GM18507 (cell line): ENCODE measurements around the gene RAB18.
"Not testable (repeated sequence)": the region's sequence is repeated elsewhere in the genome, so short reads cannot be mapped to it uniquely, and the experiment has no call there.

Source experiments
- DNase-seq: peaks from one replicate; pipeline ENCODE4 v3.0.0; 2011; ENCODE audit warnings: low read depth; ENCODE audit not compliant: insufficient read length; ENCODE audit errors: extremely low spot score
- FAIRE-seq: peaks from 2 replicates; lab custom pipeline; 2011; peaks lifted over from hg19 to GRCh38; lab: Jason Lieb, UNC

The RAB18 gene

GRCh38 chr10:27500886-27501285, 3.2 kb upstream of the RAB18 start:
- FAIRE-seq (no peak), DNase-seq (no peak)

DNA sequence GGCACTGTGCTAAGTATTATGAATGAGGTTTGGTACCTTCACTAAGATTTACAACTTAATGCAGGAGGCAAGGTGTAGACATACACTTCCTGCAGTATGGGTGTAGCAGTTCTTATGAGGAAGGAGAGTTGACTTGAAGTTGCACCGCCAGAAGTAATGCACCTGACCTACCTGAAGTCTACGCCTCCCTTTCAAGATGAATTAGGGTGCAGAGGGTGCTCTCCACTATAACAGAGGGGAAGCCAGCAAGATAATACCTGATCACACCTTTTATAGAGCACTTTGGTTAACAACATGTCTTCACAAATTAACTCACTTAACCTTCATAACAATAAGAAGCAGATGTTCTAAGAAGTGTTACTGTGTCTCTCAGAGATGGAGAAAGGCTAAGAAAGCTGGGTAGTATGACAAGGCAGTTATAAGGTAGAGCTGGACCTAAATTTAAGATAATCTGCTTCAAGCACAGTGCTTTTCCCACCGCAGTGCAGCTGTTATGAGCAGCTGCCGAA, 552 bp upstream of the RAB18 start:
- DNase-seq (no peak), FAIRE-seq (no peak)

- DNase-seq = no peak
- no peak for FAIRE-seq
Measured at GRCh38 chr10:27504808-27505460, 830 bp downstream of the RAB18 start.

DNA sequence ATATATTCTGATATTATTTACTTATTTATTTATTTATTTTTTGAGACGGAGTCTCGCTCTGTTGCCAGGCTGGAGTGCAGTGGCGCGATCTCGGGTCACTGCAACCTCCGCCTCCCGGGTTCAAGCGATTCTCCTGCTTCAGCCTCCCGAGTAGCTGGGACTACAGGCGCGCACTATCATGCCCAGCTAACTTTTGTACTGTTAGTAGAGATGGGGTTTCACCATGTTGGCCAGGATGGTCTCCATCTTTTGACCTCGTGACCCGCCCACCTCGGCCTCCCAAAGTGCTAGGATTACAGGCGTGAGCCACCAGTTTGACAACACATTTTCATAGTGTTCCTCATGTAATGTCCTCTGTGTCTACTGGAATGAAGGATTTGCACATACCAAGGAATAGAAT, 1.4 kb downstream of the RAB18 start:
- not testable (repeated sequence) for DNase-seq, FAIRE-seq

- FAIRE-seq (no peak), DNase-seq (no peak)
Measured at GRCh38 chr10:27506280-27506679, 2.2 kb downstream of the RAB18 start.

GRCh38 chr10:27512548-27512947, 8.4 kb downstream of the RAB18 start:
- FAIRE-seq (no peak), DNase-seq (no peak)

DNA sequence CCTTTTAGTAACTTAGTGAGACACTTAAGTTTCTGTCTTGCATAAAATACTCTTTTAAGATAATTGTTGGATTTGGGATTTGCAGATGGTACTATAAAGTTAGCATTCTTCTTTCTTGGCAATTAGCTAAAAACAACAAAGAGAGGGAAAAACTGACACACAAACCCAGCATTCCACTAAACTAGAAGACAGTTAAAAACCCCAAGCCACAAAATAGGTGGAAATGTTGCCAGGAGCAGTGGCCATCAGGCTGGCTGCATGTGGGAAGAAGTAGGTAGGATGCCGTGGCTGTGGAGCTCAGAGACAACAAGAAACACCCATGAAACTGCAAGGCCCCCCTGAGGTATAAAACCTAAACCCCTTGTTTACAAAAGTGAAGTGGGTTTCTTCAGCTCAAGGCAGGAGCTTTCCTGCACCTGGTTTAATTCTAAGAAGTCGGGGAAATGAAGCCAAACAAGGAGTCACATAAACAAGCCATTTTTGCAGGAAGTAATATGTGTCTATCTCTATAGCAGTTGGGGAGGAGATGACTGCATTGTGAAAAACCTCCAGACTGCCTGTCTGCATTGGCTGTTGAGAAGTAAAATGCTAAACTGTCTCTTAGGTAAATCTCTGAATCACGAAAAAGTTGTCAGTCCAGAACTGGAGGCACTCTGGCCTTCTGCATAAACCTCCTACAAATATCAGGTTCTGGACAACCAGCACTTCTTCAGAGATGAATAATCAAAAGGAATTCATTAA, 9.5 kb downstream of the RAB18 start:
- FAIRE-seq (no peak), DNase-seq (no peak)

GRCh38 chr10:27514243-27514642, 10.1 kb downstream of the RAB18 start:
- DNase-seq = no peak
- no peak for FAIRE-seq

GRCh38 chr10:27518261-27518660, 14.2 kb downstream of the RAB18 start:
- FAIRE-seq = no peak
- DNase-seq = no peak

GRCh38 chr10:27525819-27526218, 21.7 kb downstream of the RAB18 start:
- DNase-seq = no peak
- FAIRE-seq = no peak

- DNase-seq = no peak
- no peak for FAIRE-seq
Measured at GRCh38 chr10:27526242-27526641, 22.1 kb downstream of the RAB18 start.

DNA sequence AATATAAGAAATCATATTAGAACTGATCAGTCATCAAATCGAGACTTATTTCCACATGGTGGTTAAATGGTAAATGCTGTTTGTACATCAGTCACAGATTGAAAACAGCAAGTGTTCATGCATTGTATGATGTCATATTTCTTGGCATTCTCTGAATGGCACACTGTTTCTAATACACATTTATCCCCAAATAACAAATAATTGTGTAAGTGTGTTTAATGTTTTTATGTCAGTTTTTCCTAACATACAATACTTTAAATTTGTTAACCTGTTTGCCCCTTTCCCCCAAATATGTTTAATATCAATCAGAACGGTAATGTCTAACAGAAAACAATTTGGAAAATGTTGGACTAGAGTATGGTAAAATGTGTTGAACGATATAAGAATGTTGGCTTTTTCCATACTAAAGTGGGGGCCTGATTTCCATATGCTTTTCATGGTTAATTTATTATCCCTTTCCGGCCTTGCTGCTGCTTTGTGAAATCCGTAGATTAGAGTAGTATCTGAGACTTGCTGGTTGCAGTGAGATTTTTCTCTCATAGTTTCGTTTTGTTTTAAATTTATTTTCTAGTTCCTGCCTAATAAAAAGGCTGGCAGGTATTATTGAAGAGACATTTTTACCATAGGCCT, 23.7 kb downstream of the RAB18 start:
- DNase-seq = no peak
- no peak for FAIRE-seq

DNA sequence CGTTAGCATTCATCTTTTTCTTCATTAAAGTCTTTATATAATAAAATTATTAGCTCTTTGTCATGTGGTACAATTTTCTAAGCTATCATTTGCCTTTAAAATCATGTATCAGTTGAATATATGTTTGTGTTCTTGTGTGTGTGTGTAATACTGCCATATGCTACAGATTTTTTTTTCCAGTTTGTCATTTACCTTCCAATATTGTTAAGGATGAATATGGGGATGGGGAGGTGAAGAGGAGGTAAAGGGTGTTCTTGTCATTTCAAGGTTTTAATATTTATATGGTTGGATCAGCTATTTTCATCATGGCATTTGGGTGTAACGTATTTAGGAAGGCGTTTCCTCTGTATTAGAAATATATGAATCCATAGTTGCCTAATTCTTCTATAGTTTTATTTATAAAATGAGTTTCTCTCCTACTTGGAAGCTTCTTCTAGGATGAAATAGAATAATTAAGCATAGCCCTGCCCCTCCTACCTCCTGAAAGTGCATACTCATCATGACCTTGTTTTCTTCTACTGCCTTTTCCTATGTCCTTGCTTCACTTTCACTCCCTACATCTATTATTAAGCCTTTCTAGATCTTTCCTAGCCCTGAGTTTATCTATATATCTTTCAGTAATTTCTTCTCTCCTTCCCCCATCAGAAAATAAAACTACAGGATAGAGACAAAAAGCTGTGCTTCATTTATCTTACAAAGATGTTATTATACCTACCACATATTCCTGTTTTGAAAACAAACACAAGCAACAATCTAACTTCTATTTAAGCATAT, 25.1 kb downstream of the RAB18 start:
- no peak for DNase-seq
- no peak for FAIRE-seq

DNA sequence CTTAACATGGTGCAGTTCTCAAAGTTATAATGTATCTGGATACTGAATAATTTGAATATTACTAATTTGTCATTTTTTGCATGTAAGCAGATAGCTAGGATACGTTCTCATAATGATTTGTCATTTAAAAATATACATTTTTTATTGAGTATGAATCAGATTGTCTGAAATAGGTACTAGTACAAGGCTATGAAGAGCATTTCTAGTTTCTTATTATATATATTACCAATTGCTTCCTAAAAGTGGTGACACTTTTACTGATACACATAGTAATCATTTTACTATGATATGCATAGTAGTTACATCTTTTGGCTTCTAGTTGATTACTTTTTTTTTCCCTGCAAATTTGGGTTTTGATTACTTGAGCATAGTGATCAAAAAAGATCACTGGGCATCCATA, 26.4 kb downstream of the RAB18 start:
- FAIRE-seq (no peak), DNase-seq (no peak)

DNA sequence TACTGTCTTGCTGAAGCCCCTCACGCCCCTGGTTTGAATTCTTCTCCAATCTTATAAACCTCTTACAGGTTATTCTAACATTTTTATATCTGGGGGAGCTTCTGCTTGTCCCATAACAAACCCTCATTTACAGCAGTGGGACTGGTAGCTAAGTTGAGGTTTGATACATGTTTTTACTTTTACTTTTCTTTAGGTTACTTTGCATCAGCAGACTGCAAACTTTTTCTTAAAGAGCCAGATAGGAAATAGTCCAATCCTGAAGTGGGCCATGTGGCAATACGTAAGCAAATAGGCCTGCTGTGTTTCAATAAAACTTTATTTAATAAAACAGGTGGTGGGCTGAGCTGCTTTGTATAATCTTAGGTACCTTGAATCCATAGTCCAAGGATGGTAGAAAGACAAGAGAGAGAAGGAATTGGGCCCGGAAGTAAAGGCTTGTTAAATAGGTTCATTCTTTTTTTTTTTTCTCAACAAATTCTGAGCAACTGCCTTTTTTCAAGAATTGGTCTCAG, 27.3 kb downstream of the RAB18 start:
- FAIRE-seq = no peak
- no peak for DNase-seq

DNA sequence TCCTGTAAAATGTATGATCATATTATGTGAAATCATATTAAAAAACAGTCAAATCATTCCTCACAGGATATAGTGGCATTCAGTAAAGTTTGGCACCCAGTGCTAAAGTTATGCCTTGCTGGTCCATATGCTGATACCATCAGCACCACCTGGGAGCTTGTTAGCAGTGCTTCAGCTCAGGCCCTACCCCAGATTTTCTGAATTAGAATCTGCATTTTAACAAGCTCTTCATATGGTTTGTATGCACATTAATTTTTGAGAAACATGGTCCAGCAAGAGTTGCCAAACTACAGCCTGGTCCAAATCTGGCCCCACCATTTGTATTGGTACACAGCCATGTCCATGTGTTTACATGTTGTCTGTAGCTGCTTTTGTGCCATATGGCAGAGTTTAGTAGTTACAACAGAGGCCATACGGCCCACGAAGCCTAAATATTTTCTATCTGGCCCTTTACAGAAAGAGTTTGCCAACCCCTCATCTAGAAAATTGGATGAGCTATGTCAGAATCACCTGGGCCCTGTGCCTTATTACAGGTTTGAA, 30.1 kb downstream of the RAB18 start:
- no peak for FAIRE-seq
- no peak for DNase-seq

DNA sequence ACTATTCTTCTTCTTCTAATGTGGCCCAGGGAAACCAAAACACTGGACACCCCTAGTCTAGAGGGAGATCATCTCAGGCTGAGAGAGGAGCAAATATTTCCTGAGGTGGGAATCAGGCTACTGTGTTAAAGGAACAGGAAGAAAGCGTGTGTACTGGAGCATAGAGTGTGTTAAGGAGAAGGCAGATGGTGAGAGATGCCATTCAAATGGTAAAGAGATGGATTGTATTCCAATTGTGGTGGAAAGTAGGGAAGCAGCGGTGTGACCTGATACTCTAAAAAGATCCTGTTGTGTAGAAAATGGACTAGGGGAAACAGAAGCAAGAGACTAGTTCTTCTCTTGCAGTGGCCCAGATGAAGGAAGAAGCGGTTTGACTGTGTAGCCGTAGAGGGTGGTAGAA, 31.2 kb downstream of the RAB18 start:
- DNase-seq (no peak), FAIRE-seq (no peak)

DNA sequence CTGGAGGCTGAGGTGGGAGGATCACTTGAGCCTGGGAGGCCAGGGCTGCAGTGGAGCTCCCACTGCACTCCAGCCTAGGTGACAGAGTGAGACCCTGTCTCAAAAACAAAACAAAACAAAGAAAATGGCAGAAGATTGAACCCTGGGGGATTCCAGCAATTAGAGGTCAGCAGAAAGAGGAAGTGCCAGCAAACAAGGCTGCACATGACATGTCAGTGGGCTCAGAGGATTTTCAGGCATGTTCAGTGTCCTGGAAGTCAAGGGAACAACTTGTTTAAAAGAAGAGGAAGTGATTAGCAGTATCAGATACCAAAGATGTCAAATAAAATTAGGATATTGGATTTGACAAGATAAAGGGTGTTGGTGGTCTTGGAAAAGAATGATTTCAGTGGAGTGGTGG, 32.3 kb downstream of the RAB18 start:
- FAIRE-seq (no peak), DNase-seq (no peak)

- DNase-seq (no peak), FAIRE-seq (no peak)
Measured at GRCh38 chr10:27537166-27537565, 33.1 kb downstream of the RAB18 start.

- FAIRE-seq (no peak), DNase-seq (no peak)
Measured at GRCh38 chr10:27537787-27538186, 33.7 kb downstream of the RAB18 start.
